ENCODE results near the gene JAM3. TPM values are rescaled to one million over a fixed set of nuclear protein-coding genes. Genes with fewer than 3 reads are reported as not detected.

Gene JAM3
- total and polyA plus RNA-seq, 2 of the 13 experiments (the other 11 are each of a cell fraction or from before 2014, with no cell fraction given) = 0.98 to 2.8 TPM

GRCh38 chr11:134068829-134069425 lies at the start of gene JAM3 (continued):
- no peak for TF ChIP-seq FLYWCH1 (CRISPR knock-in tag; IDR thresholded peaks at IDR 0.05)
- TF ChIP-seq HOXA5 (CRISPR knock-in tag; IDR thresholded peaks at IDR 0.05) = no peak
- TF ChIP-seq AGO2 (optimal IDR thresholded peaks at IDR 0.05; ENCODE audit: low read depth, low read length) = no peak
- no peak for TF ChIP-seq ZFYVE20 (CRISPR knock-in tag; IDR thresholded peaks at IDR 0.05; ENCODE audit: borderline replicate concordance, low read depth)
- no peak for TF ChIP-seq TAF15 (IDR thresholded peaks at IDR 0.05; ENCODE audit: low read depth, low read length, poor library complexity, severe bottlenecking)
- TF ChIP-seq NFE2 (CRISPR knock-in tag; IDR thresholded peaks at IDR 0.05) = no peak
- no peak for TF ChIP-seq WIZ (CRISPR knock-in tag; IDR thresholded peaks at IDR 0.05)
- no peak for TF ChIP-seq ZNF292 (CRISPR knock-in tag; IDR thresholded peaks at IDR 0.05; ENCODE audit: borderline replicate concordance, low read depth)
- TF ChIP-seq ZBTB4 (CRISPR knock-in tag; IDR thresholded peaks at IDR 0.05; ENCODE audit: borderline replicate concordance) = no peak
- peak; percentile 70 for TF ChIP-seq ZNF687 (CRISPR knock-in tag; IDR thresholded peaks at IDR 0.05)
- TF ChIP-seq REST (IDR thresholded peaks at IDR 0.05; ENCODE audit: borderline replicate concordance in 1 of 2, low read depth in 1 of 2, low read length in 2 of 2) = no peak
- TF ChIP-seq MLLT10 (CRISPR knock-in tag; IDR thresholded peaks at IDR 0.05) = no peak
- no peak for TF ChIP-seq TCF7L2 (IDR thresholded peaks at IDR 0.05; ENCODE audit: low read depth, low read length)
- TF ChIP-seq NR2F6 (IDR thresholded peaks at IDR 0.05) = no peak
- no peak for TF ChIP-seq NR2F6 (CRISPR knock-in tag; IDR thresholded peaks at IDR 0.05)
- TF ChIP-seq ZNF556 (CRISPR knock-in tag; IDR thresholded peaks at IDR 0.05; ENCODE audit: borderline replicate concordance) = peak; percentile 48; the same call in 1 of the 2 replicates
- TF ChIP-seq GABPB1 (CRISPR knock-in tag; IDR thresholded peaks at IDR 0.05) = peak; percentile 48; the same call in 1 of the 2 replicates
- TF ChIP-seq SNRNP70 (IDR thresholded peaks at IDR 0.05; ENCODE audit: low read depth, low read length) = no peak
- no peak for TF ChIP-seq HNF4A (CRISPR knock-in tag; IDR thresholded peaks at IDR 0.05)
- no peak for TF ChIP-seq ZNF83 (CRISPR knock-in tag; IDR thresholded peaks at IDR 0.05; ENCODE audit: borderline replicate concordance)
